ENCODE results near the gene NCOR2. TPM values are rescaled to one million over a fixed set of nuclear protein-coding genes. Genes with fewer than 3 reads are reported as not detected.

The NCOR2 gene
- total and polyA plus RNA-seq, 2 donors: 14.6 to 48.2 TPM

- Histone ChIP-seq H3K4me3 (ENCODE audit: low read length in 2 of 2) (no peak overlapping the region), H3K27me3 (ENCODE audit: control insufficient read depth in 2 of 2, insufficient read depth in 1 of 2, low read length in 1 of 2) (no peaks in the 10 kb centered on the region), H3K4me1 (ENCODE audit: control insufficient read depth in 2 of 2, insufficient read depth in 2 of 2, low read length in 2 of 2) (peaks cover 0 to 3% of the 10 kb centered on the region in 2 donors), H3K27ac (ENCODE audit: low read depth in 1 of 2, low read length in 1 of 2) (no peak overlapping the region), H3K36me3 (ENCODE audit: control insufficient read depth in 2 of 2, insufficient read depth in 2 of 2, low read length in 1 of 2) (no peaks in the 10 kb centered on the region), H3K9me3 (ENCODE audit: control insufficient read depth in 2 of 2, insufficient read depth in 1 of 2, low read length in 1 of 2) (peaks cover 0 to 17% of the 10 kb centered on the region in 2 donors)
- no peak for DNase-seq (ENCODE audit: low read depth in 6 of 9, low spot score in 9 of 9)
- WGBS: 83% methylated on average over 15 of the region's 15 CpGs
These were observed 14.1 kb upstream of the NCOR2 start for GRCh38 chr12:124581307-124582107.

- no peak for DNase-seq (ENCODE audit: low read depth in 6 of 9, low spot score in 9 of 9)
- no peak overlapping the region for H3K4me3 ChIP-seq (ENCODE audit: low read length in 2 of 2)
- H3K36me3 ChIP-seq (ENCODE audit: control insufficient read depth in 2 of 2, insufficient read depth in 2 of 2, low read length in 1 of 2): no peaks in the 10 kb centered on the region
- H3K9me3 ChIP-seq (ENCODE audit: control insufficient read depth in 2 of 2, insufficient read depth in 1 of 2, low read length in 1 of 2): peaks cover 0 to 15% of the 10 kb centered on the region in 2 donors
- 97% methylated on average over 5 of the region's 5 CpGs for WGBS
- no peak overlapping the region for H3K27ac ChIP-seq (ENCODE audit: low read depth in 1 of 2, low read length in 1 of 2)
- no peaks in the 10 kb centered on the region for H3K27me3 ChIP-seq (ENCODE audit: control insufficient read depth in 2 of 2, insufficient read depth in 1 of 2, low read length in 1 of 2)
- H3K4me1 ChIP-seq (ENCODE audit: control insufficient read depth in 2 of 2, insufficient read depth in 2 of 2, low read length in 2 of 2): peaks cover 0 to 3% of the 10 kb centered on the region in 2 donors
These were observed 12.6 kb upstream of the NCOR2 start for GRCh38 chr12:124579921-124580517.

GRCh38 chr12:124578854-124579253, 11.4 kb upstream of the NCOR2 start:
- Histone ChIP-seq H3K27me3 (ENCODE audit: control insufficient read depth in 2 of 2, insufficient read depth in 1 of 2, low read length in 1 of 2) (no peaks in the 10 kb centered on the region), H3K4me1 (ENCODE audit: control insufficient read depth in 2 of 2, insufficient read depth in 2 of 2, low read length in 2 of 2) (peaks cover 4 to 10% of the 10 kb centered on the region in 2 donors), H3K27ac (ENCODE audit: low read depth in 1 of 2, low read length in 1 of 2) (no peak overlapping the region), H3K36me3 (ENCODE audit: control insufficient read depth in 2 of 2, insufficient read depth in 2 of 2, low read length in 1 of 2) (no peaks in the 10 kb centered on the region), H3K9me3 (ENCODE audit: control insufficient read depth in 2 of 2, insufficient read depth in 1 of 2, low read length in 1 of 2) (peaks cover 0 to 13% of the 10 kb centered on the region in 2 donors), H3K4me3 (ENCODE audit: low read length in 2 of 2) (no peak overlapping the region)
- 97% methylated on average over 3 of the region's 3 CpGs for WGBS
- no peak for DNase-seq (ENCODE audit: low read depth in 6 of 9, low spot score in 9 of 9)

GRCh38 chr12:124578445-124578844, 11.0 kb upstream of the NCOR2 start:
- Histone ChIP-seq H3K9me3 (ENCODE audit: control insufficient read depth in 2 of 2, insufficient read depth in 1 of 2, low read length in 1 of 2) (peaks cover 0 to 10% of the 10 kb centered on the region in 2 donors), H3K27me3 (ENCODE audit: control insufficient read depth in 2 of 2, insufficient read depth in 1 of 2, low read length in 1 of 2) (no peaks in the 10 kb centered on the region), H3K4me1 (ENCODE audit: control insufficient read depth in 2 of 2, insufficient read depth in 2 of 2, low read length in 2 of 2) (peaks cover 7 to 14% of the 10 kb centered on the region in 2 donors), H3K4me3 (ENCODE audit: low read length in 2 of 2) (no peak overlapping the region), H3K36me3 (ENCODE audit: control insufficient read depth in 2 of 2, insufficient read depth in 2 of 2, low read length in 1 of 2) (no peaks in the 10 kb centered on the region), H3K27ac (ENCODE audit: low read depth in 1 of 2, low read length in 1 of 2) (no peak overlapping the region)
- no peak for DNase-seq (ENCODE audit: low read depth in 6 of 9, low spot score in 9 of 9)
- 95% methylated on average over 8 of the region's 8 CpGs for WGBS

- Histone ChIP-seq H3K4me3 (ENCODE audit: low read length in 2 of 2) (no peak overlapping the region), H3K27me3 (ENCODE audit: control insufficient read depth in 2 of 2, insufficient read depth in 1 of 2, low read length in 1 of 2) (no peaks in the 10 kb centered on the region), H3K4me1 (ENCODE audit: control insufficient read depth in 2 of 2, insufficient read depth in 2 of 2, low read length in 2 of 2) (peaks cover 7 to 17% of the 10 kb centered on the region in 2 donors), H3K36me3 (ENCODE audit: control insufficient read depth in 2 of 2, insufficient read depth in 2 of 2, low read length in 1 of 2) (no peaks in the 10 kb centered on the region), H3K9me3 (ENCODE audit: control insufficient read depth in 2 of 2, insufficient read depth in 1 of 2, low read length in 1 of 2) (peaks cover 0 to 10% of the 10 kb centered on the region in 2 donors), H3K27ac (ENCODE audit: low read depth in 1 of 2, low read length in 1 of 2) (no peak overlapping the region)
- 92% methylated on average over 13 of the region's 13 CpGs for WGBS
- no peak for DNase-seq (ENCODE audit: low read depth in 6 of 9, low spot score in 9 of 9)
These were observed 10.6 kb upstream of the NCOR2 start for GRCh38 chr12:124577986-124578385.

GRCh38 chr12:124577374-124577773, 10.0 kb upstream of the NCOR2 start:
- peaks cover 7 to 22% of the 10 kb centered on the region in 2 donors for H3K4me1 ChIP-seq (ENCODE audit: control insufficient read depth in 2 of 2, insufficient read depth in 2 of 2, low read length in 2 of 2)
- no peak overlapping the region for H3K4me3 ChIP-seq (ENCODE audit: low read length in 2 of 2)
- WGBS: 99% methylated on average over 8 of the region's 8 CpGs
- no peaks in the 10 kb centered on the region for H3K36me3 ChIP-seq (ENCODE audit: control insufficient read depth in 2 of 2, insufficient read depth in 2 of 2, low read length in 1 of 2)
- no peak overlapping the region for H3K27ac ChIP-seq (ENCODE audit: low read depth in 1 of 2, low read length in 1 of 2)
- H3K9me3 ChIP-seq (ENCODE audit: control insufficient read depth in 2 of 2, insufficient read depth in 1 of 2, low read length in 1 of 2): peaks cover 0 to 10% of the 10 kb centered on the region in 2 donors
- DNase-seq (ENCODE audit: low read depth in 6 of 9, low spot score in 9 of 9): no peak
- no peaks in the 10 kb centered on the region for H3K27me3 ChIP-seq (ENCODE audit: control insufficient read depth in 2 of 2, insufficient read depth in 1 of 2, low read length in 1 of 2)

- DNase-seq (ENCODE audit: low read depth in 6 of 9, low spot score in 9 of 9): no peak
These were observed 8.7 kb upstream of the NCOR2 start for GRCh38 chr12:124576061-124576650.

GRCh38 chr12:124573839-124574786, 6.7 kb upstream of the NCOR2 start:
- peak in 2 of 9 donors; percentile 44 to 61 for DNase-seq (ENCODE audit: low read depth in 6 of 9, low spot score in 9 of 9)
- peaks cover 10 to 32% of the 10 kb centered on the region in 2 donors for H3K4me1 ChIP-seq (ENCODE audit: control insufficient read depth in 2 of 2, insufficient read depth in 2 of 2, low read length in 2 of 2)
- no peaks in the 10 kb centered on the region for H3K36me3 ChIP-seq (ENCODE audit: control insufficient read depth in 2 of 2, insufficient read depth in 2 of 2, low read length in 1 of 2)
- WGBS: 69% methylated on average over 18 of the region's 18 CpGs
- no peaks in the 10 kb centered on the region for H3K27me3 ChIP-seq (ENCODE audit: control insufficient read depth in 2 of 2, insufficient read depth in 1 of 2, low read length in 1 of 2)
- peaks cover 0 to 11% of the 10 kb centered on the region in 2 donors for H3K9me3 ChIP-seq (ENCODE audit: control insufficient read depth in 2 of 2, insufficient read depth in 1 of 2, low read length in 1 of 2)
- H3K27ac ChIP-seq (ENCODE audit: low read depth in 1 of 2, low read length in 1 of 2): peak overlapping the region in 1 of 2 donors; percentile 32
- no peak overlapping the region for H3K4me3 ChIP-seq (ENCODE audit: low read length in 2 of 2)

More at GRCh38 chr12:124576061-124576650, 8.7 kb upstream of the NCOR2 start:
- Histone ChIP-seq H3K27ac (ENCODE audit: low read depth in 1 of 2, low read length in 1 of 2) (no peak overlapping the region), H3K4me1 (ENCODE audit: control insufficient read depth in 2 of 2, insufficient read depth in 2 of 2, low read length in 2 of 2) (peaks cover 7 to 22% of the 10 kb centered on the region in 2 donors), H3K9me3 (ENCODE audit: control insufficient read depth in 2 of 2, insufficient read depth in 1 of 2, low read length in 1 of 2) (peaks cover 0 to 10% of the 10 kb centered on the region in 2 donors), H3K4me3 (ENCODE audit: low read length in 2 of 2) (no peak overlapping the region), H3K36me3 (ENCODE audit: control insufficient read depth in 2 of 2, insufficient read depth in 2 of 2, low read length in 1 of 2) (no peaks in the 10 kb centered on the region), H3K27me3 (ENCODE audit: control insufficient read depth in 2 of 2, insufficient read depth in 1 of 2, low read length in 1 of 2) (no peaks in the 10 kb centered on the region)
- 99% methylated on average over 8 of the region's 8 CpGs for WGBS
